ENCODE results near the gene SMAD6. TPM values are rescaled to one million over a fixed set of nuclear protein-coding genes. Genes with fewer than 3 reads are reported as not detected.
"Not testable (repeated sequence)": the region's sequence is repeated elsewhere in the genome, so short reads cannot be mapped to it uniquely, and the experiment has no call there.

The SMAD6 gene
- total RNA-seq, 1 experiment from 2014 or later: 7.6 TPM

DNA sequence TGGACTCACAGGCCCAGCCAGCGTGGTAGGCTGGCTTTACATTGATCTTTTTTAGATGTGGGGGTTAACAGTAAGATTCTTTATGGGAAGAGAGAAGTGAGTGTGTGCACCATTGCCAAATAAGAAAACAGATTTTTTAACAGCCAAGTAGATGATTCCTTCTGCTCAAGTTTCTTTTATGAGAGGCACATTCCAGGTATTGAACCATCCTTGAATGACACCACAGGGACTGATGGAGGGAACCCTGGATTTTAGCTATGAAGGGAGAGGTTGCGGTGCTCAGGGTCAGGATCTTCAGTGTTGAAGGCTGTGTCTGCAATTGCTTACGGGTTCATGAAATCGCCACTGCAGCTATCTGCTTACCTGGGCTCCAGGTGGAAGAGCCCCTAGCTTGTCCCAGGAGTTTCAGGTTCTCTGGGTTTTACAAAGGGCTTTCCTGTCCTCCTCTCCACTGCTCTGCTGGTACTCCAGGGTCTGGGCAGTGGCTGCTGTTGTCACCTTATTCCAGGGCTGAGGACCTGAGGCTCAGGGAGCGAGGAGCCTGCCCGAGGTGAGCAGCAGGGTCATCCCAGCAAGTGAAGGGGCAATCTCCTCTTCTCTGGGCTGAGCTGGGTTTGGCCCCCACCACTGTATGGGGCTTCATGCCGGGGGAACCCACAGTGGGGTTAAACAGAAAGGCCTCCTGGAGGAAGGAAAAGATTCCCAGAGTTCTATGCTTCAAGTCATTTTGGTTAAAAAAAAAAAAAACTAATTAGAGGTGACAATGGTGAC is 53.4 kb downstream of the SMAD6 start:
- H3K27ac ChIP-seq: no peak overlapping the region
- no peaks in the 10 kb centered on the region for H3K36me3 ChIP-seq

DNA sequence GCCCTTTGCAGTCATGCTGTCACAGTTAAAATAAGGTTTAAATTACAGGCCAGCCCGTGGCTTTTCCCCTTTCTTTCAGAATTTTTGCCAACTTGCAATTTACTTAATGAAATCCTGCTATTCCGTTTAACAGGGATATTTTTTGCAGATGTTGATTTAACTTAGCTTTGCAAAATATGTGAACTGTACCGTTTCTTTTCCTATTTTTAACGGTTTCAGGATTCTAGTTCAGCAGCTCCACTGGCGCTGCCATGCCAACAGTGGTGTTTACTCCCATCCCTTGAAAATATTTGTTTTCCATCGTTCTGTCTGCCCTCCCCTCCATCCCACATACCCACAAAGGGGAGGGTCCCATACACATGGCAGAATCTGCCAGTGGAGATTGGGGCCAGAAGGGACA is 54.3 kb downstream of the SMAD6 start:
- H3K36me3 ChIP-seq: no peaks in the 10 kb centered on the region
- no peak for DNase-seq
- H3K4me3 ChIP-seq: no peak overlapping the region
- H3K27ac ChIP-seq: no peak overlapping the region
- peaks cover 8% of the 10 kb centered on the region; the same call in 1 of the 2 replicates for H3K9me3 ChIP-seq (replicated peaks)
- no peaks in the 10 kb centered on the region for H3K27me3 ChIP-seq
- H3K4me1 ChIP-seq: no peaks in the 10 kb centered on the region

More for the DNA sequence above, 53.4 kb downstream of the SMAD6 start:
- Histone ChIP-seq H3K4me3 (no peak overlapping the region), H3K9me3 (replicated peaks) (peaks cover 8% of the 10 kb centered on the region; the same call in 1 of the 2 replicates), H3K4me1 (no peaks in the 10 kb centered on the region), H3K27me3 (no peaks in the 10 kb centered on the region)
- no peak for DNase-seq

DNA sequence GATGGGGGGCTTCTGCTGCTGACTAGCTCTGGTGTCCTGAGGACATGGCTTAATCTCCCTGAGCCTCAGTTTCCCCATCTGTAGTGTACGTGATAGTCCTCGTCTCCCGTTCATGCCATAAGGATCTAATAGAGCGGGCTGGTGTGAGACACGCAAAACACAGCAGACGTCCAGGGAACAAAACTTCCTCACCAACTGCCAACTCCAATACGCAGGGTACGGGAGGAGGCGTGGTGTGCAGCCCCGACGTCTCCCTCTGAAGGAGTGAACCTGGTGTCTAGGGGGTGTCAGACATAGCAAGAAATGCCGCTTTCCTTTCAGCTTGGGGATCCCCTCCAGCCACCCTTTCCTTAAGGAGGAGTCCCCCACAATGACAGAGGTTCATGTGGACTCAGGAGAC is 55.0 kb downstream of the SMAD6 start:
- Histone ChIP-seq H3K9me3 (replicated peaks) (peaks cover 8% of the 10 kb centered on the region; the same call in 1 of the 2 replicates), H3K27ac (no peak overlapping the region), H3K4me1 (no peaks in the 10 kb centered on the region), H3K36me3 (no peaks in the 10 kb centered on the region), H3K27me3 (no peaks in the 10 kb centered on the region), H3K4me3 (no peak overlapping the region)
- DNase-seq: no peak

DNA sequence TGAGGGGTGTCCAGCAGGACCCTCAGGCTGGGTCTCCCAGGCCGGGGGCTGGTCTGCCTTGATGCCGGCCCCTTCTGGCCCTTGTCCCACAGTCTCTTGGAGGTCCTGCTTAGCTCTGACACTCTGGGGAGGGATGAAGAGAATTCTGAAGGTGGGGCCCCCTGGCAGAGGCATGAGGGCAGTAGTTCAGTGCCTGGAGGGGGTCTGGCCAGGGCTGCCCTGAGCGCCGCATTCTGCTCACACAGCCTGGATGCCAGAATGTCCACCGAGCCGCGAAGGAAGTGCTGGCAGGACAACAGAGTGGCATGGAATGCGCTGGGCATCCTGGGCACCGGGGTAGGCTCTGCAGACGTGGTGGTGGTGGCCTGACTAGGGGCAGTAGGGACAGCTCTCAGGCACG is 55.5 kb downstream of the SMAD6 start:
- Histone ChIP-seq H3K27ac (no peak overlapping the region), H3K4me1 (no peaks in the 10 kb centered on the region), H3K27me3 (no peaks in the 10 kb centered on the region), H3K4me3 (no peak overlapping the region), H3K36me3 (no peaks in the 10 kb centered on the region), H3K9me3 (replicated peaks) (peaks cover 8% of the 10 kb centered on the region; the same call in 1 of the 2 replicates)
- no peak for DNase-seq

DNA sequence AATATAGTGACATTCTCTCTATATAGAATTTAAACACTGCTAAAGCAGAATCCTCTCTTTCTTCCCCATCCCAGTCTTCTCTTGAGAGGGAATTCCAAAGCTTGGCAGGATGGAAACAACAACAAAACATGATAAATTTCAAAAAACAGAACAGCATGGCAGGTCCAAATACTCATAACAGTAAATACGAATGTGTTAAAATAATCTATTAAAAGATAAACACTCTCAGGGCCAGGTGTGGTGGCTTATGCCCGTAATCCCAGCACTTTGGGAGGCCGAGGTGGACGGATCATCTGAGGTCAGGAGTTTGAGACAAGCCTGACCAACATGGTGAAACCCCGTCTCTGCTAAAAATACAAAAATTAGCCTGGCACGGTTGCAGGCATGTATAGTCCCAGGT is 56.2 kb downstream of the SMAD6 start:
- H3K9me3 ChIP-seq (replicated peaks); H3K27me3 ChIP-seq; H3K4me1 ChIP-seq; DNase-seq; H3K4me3 ChIP-seq; H3K36me3 ChIP-seq; H3K27ac ChIP-seq: not testable (repeated sequence)

DNA sequence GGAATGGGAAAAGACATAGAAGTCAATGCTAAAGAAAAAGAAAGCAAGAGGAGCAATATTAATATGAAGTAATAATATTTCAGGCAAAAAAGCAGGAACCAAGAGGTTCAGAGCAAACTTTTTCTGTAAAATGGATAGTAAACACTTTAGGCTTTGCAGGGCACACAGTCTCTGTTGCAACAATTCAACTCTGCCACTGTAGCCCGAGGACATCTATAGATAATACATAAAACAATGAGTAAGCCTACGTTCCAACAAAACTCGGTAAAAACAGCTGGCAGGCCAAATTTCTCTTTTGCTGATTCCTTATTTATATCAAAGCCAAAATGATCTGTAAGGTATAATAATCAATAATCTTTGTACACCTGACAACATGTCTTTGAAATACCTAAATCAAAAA is 56.8 kb downstream of the SMAD6 start:
- Histone ChIP-seq H3K27ac (no peak overlapping the region), H3K36me3 (no peaks in the 10 kb centered on the region), H3K9me3 (replicated peaks) (peaks cover 8% of the 10 kb centered on the region; the same call in 1 of the 2 replicates), H3K4me1 (no peaks in the 10 kb centered on the region), H3K4me3 (no peak overlapping the region), H3K27me3 (no peaks in the 10 kb centered on the region)
- DNase-seq: no peak

DNA sequence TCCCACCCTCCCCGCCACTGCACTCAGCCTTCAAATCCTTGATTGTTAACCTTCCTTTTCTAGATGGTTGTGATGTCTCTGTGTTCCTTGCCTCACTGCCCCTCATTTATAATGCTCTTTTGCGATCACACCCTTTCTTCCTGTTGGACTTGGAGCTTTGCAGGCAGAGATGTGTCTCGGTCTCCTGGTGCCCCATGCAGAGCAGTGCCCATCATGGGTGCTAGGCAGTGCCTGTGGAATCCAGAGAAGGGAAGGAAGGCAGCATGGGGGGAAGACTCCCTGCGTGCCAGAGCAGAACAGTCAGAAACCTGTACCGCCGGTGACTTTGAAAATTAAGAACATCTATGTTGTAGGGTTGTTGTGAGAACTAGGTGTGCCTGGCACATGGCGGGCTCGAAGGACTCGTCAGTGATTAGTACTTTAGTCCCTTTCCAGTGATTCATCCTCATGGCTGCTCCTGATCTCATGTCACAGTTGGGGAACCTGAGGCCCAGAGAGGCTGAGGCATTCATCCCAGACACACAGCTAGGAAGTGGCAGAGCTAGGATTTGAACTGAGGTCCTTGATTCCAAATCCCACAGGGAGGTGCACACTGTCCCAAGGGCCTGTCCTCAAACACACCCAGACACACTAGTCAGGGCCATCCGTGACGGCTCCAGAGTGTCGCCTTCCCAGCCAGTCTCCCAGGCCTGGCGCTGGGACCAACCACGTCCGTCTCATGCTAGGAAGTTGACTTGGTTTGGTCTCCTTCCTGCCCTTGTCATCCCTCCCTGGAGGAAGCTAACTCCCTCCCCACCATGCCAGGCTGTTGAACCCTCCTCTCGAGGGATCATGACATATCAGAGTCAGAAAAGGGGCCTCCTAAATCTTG is 58.3 kb downstream of the SMAD6 start:
- Histone ChIP-seq H3K4me1 (peaks cover 5% of the 10 kb centered on the region; the same call in 1 of the 2 replicates), H3K4me3 (no peak overlapping the region), H3K27me3 (no peaks in the 10 kb centered on the region), H3K27ac (no peak overlapping the region), H3K9me3 (replicated peaks) (peaks cover 1% of the 10 kb centered on the region; the same call in 1 of the 2 replicates), H3K36me3 (no peaks in the 10 kb centered on the region)
- DNase-seq: no peak

DNA sequence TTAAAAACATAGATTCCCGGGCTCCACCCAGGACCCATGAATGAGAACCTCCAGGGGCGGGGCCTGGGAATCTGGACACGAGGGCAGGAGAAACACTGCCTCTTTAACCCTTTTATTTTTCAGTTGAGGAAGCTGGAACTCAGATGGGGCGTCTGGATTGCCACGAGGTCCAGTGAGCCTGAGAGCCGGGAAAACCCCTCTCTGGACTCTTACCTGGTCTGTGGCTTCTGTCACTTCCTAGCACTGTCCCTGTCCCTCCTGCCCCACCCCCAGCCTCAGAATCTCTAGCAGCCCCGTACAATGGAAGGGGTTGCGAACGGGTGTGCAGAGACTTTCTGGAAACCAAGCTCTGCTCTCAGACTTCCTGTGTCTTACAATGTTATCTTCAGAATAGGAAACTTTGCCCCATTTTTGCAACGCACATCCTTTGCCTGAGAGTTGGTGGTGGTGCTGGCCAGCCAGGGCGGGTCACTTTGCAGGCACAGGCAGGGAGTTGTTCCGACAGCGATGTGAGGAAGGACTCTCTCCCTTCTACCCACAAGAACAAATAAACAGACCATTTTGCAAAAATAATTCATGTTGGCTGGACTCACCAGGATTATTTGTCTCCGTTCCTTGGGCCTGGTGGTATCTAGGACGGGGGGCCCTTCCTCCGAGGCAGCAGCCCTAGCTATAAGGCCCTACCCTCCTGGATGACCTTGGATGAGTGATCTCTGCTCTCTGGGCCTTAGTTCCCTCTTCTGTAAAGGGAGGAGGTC is 59.1 kb downstream of the SMAD6 start:
- no peak for DNase-seq
- Histone ChIP-seq H3K9me3 (replicated peaks) (no peaks in the 10 kb centered on the region), H3K4me3 (no peak overlapping the region), H3K27ac (no peak overlapping the region), H3K36me3 (no peaks in the 10 kb centered on the region), H3K4me1 (peaks cover 13% of the 10 kb centered on the region), H3K27me3 (no peaks in the 10 kb centered on the region)

DNA sequence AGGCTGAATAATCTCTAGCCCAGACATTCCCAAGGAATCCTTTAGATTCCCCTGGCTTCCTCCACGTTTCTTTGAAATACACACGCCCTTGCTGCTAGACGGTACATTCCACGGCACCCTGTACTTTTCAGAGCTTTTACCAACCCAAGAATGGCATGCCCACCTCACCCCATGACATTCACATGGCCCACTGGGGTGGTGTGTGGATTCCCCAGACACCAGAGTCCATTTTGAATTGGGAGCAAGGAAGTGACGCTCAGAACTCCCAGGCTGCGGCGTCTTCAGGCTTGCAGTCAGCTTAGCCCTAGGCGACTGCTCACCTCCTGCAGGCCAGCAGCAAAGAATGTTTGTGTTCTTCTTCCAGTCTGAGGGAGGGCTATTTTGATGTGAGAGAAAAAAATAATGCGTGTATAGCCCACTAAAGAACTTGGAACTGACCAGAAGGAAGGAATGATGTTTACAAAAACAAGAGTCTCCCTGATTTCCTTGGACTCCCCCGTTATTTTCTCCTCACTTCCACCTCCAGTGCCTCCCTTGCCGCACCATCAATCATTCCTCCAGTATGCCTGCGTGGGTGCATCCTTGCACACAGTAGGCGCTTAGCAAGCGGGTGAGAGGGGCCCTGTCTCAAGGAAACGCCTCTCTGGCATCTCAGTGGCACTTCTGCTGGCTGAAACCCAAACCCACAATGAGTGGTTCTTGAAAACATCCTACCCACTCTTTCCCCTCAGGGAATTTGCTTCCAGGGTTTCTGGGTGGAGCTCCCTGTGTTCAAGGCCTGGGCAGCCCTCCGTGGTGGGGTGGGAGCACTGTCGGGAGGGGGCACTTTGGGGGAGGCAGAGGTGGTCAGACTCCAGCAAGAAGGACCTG is 59.9 kb downstream of the SMAD6 start:
- Histone ChIP-seq H3K9me3 (replicated peaks) (no peaks in the 10 kb centered on the region), H3K27ac (no peak overlapping the region), H3K36me3 (no peaks in the 10 kb centered on the region), H3K4me3 (no peak overlapping the region), H3K27me3 (no peaks in the 10 kb centered on the region), H3K4me1 (peaks cover 17% of the 10 kb centered on the region)
- no peak for DNase-seq

DNA sequence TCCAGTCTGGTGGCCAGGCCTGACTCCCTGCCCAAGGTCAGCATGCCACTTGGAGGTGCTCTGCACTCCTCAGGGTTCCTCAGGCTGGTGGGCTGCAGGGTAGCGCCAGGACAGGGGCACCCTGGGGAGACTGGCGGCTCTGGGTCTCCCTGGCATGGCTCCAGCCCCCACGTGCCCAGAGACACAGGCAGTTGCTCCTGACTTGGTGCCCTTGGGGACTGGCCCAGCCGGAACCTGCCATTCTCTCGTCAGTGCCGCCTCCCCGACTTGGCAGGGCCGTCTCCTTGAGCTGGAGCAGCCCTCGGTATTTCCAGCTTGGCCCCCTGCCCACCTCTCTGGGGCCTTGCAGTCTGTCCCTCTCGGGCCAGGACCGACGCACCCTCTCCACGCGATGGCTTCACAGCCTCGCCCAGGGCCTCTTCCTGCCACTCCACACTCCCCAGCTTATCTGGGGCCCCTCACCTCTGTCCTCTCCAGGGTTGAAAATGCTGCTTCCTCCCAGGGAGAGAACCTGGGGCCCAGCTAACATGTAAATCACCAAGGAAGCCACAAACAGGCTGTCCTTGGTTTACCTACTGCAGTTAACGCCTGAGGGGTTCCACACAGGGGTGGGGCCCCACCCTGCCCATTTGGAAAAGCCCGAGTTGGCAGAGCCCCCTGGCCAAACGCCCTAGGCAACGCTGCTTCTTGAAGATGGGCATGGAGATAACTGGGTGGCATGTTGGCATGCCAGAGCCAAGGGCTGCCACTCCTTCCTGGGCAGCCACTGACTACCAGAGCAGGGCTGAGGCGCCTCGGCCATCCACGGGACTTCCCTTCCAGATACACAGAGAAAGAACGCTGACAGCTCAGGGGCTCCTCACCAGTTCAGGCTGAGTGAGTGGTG is 61.4 kb downstream of the SMAD6 start:
- DNase-seq: no peak

DNA sequence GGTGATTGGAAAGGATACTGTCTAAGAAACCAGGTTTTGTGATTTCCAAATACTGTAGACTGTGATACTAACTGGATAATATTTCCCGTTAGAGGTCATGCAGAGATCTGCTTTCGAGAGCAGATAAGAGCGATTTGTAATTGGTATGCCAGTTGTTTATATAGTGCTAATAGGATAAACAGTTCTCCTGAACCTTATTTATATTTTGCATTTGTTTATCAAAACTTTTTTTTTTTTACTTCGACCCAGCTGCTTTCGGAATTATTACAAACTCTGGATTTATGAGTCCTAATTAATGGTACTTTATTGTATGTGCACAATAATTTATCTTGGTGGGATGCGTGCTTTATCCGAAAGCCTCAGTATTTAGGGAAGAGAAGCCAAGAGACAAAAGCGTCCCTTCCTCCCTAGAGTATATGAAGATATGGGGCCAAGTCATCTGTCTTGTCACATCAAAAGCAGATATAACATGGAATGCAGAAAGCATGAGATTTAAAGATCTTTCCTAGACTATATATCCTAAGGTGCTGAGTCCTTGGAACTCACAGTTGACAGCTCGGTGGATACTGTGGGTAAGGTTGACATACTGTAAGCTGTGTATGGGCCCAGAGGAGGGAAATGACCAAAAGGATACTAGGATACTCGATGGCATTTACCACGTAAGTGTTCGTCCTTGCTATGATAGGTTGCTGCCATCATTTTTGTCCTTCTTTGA is 62.2 kb downstream of the SMAD6 start:
- H3K4me3 ChIP-seq: no peak overlapping the region
- no peaks in the 10 kb centered on the region for H3K27me3 ChIP-seq
- no peak for DNase-seq
- H3K36me3 ChIP-seq: no peaks in the 10 kb centered on the region
- H3K9me3 ChIP-seq (replicated peaks): no peaks in the 10 kb centered on the region
- H3K4me1 ChIP-seq: peaks cover 17% of the 10 kb centered on the region
- no peak overlapping the region for H3K27ac ChIP-seq

More for the DNA sequence above, 61.4 kb downstream of the SMAD6 start:
- Histone ChIP-seq H3K36me3 (no peaks in the 10 kb centered on the region), H3K4me3 (no peak overlapping the region), H3K9me3 (replicated peaks) (no peaks in the 10 kb centered on the region), H3K4me1 (peaks cover 17% of the 10 kb centered on the region), H3K27me3 (no peaks in the 10 kb centered on the region), H3K27ac (no peak overlapping the region)

DNA sequence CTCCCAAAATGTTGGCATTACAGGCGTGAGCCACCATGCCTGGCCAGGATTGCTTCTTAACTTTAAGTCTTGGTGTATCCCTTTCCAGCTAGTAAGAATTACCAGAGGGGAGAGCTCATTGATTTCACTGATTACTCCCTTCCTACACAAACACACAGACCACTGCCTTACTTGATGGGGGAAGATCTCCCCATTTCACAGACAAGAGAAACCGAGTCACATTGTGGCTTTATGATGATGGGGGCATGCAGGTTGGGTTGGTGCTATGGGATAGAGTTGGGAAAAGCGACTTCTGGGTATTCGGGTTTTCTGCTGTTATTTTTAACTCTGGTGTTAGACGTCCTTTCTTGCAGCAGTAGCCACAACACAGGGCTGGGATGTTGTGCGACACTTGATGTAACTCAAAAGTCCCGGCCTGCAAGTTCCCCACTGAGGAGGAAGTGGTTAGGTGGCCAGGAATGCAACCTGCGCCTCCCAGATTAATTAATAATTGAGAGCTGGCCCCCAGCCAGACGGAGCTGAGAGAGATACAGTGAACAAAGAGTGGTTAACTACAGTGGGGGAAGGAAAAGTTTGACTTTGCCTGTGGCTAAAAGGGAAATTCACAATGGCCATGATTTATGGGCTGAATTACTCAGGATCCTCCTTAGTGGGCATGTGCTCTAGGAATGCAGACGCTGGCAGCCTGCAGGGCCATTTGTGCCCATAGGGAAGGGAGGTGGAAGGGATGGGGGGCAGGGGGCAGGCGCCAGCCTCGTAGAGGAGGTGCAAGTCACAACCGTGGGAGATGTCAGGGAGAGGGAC is 63.6 kb downstream of the SMAD6 start:
- Histone ChIP-seq H3K27ac (no peak overlapping the region), H3K36me3 (no peaks in the 10 kb centered on the region), H3K9me3 (replicated peaks) (no peaks in the 10 kb centered on the region), H3K4me1 (peaks cover 17% of the 10 kb centered on the region), H3K4me3 (no peak overlapping the region), H3K27me3 (no peaks in the 10 kb centered on the region)
- DNase-seq: peak; percentile 65 to 67
